HG03045 (cell line): ENCODE data around the gene TSPAN18.

Experiments used
- ATAC-seq: cut with Tn5 transposase; IDR thresholded peaks from one replicate; pipeline ENCODE4 v1.9.1; 2021; ENCODE audit warnings: mild to moderate bottlenecking, moderate library complexity; ENCODE audit not compliant: unreplicated experiment

Gene TSPAN18

DNA sequence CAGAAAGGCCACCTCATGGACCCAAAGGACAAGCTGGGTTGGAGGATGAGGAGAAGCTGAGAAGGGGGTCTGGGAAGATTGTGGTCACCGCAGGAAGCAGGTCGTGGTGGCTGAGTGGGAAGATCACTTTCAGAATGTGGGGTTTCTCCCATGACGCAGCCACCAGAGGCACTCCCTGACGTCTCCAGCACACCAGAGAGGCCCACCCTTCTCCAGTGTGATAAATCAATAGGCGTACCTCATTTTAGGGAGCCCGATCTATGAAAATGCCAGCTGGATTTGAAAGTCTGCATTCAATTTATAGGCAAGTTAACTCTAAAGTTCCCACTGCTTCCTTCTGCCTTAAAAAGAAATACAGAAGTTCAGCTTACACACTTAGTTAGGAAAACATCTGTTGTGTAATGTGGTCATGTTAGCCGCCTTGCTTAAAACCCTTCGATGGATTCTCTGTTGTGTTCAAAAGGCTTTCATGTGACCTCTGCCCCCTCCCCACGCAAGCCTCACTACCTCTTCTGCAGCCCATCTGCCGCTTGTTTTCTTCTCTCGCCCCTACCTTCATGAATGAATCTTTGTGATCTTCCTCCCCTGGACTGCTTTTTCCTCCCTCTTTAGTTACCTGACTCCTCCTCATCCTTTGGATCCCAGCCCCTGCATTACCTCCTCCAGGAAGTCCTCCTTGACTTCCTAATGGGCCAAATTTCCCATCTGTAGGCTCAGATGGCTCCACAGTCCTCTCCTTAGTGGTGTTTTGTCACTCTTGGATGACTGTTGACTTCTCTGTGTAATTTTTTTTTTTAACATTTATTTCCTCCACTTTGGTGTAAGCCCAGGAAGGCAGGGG is 10.7 kb downstream of the TSPAN18 start:
- ATAC-seq, result no peak

DNA sequence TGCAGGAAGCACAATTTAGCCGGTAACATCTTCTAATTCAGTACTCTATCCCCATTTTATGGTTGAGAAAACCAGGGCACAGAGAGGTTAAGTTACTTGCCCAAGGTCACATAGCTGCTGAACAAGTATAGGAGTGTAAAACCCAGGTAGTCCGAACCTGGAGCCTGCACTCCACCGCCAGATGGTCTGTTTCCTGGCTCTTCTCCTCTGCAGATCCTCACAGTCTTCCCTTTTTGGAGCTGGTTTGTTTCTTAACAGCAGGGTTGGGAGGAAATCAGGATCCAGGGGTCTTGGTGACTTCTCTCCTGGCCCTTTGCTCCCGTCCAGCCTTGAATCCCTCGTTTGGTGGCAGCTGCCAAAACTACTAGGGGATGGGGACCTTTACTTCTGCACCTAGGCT is 12.0 kb downstream of the TSPAN18 start:
- no peak for ATAC-seq

DNA sequence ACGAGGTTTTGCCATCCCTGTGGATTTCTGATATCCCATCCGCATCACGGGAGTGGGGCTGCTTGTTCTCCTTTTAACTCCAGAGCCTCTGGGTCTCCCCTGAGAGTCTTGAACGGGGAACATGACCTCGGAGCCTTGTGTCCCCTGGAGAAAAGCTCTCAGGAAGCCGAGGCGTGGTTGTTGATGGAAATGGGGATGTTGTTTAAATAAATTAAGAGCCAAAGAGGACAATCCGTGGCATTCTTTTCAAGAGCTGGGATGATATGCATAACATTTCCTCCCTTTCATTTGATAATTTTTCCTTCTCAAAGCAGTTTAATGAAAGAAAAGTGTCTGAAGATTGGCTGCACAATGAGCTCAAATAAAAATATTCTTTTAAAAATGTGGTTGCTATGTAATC is 14.2 kb downstream of the TSPAN18 start:
- ATAC-seq, result no peak

DNA sequence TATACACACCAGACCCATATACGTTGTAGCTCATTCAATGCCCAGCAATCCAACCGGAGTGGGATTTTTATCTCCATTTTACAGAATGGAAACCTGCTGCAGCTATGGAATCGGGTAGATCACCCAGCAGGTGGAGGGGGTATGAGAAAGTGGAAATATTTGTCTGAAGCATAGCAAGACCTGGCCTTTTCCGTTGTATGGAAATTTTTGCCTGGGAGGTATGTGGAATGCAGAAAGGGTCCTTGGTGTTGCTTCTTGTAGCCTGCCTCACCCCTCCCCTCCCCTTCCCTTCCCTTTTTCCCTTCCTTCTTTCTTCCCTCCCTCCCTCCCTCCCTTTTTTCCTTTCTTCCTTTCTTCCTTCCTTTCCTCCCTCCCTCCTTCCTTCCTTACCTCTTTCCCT is 15.2 kb downstream of the TSPAN18 start:
- ATAC-seq, result no peak

DNA sequence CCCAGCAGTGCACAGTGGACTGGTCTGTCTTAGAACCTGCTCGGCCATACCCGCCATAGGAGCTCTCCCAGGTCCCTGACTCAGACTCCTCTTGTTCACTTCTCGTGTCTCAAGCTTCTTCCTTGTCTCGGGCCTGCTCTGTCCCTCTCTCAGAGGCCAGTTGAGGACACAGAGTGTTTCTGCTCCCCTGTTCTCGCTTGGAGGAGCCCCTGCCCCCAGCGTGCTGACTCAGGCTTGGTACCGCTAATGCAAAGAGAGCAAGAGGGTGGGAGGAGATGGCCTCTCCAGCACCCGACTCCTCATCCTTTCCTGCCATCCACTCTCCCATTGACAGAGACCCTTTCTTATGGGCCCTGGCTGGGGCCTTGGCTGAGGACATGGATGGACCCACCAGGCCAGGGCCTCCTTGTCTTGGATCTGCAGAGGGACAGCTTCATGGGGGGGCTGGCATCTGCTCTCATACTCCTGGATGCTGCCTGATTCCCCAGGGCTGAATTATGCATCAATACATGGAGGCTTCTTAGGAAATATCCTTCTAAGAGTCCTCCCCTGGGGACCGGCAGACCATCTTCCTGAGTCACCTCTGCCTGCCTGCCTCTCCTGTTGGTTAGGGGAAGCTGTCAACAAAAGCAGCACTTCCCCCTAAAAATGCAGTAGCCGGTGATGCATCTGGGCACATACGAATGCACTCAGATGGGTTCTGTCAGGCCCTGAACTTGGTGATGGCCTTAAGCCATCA is 15.9 kb downstream of the TSPAN18 start:
- no peak for ATAC-seq

DNA sequence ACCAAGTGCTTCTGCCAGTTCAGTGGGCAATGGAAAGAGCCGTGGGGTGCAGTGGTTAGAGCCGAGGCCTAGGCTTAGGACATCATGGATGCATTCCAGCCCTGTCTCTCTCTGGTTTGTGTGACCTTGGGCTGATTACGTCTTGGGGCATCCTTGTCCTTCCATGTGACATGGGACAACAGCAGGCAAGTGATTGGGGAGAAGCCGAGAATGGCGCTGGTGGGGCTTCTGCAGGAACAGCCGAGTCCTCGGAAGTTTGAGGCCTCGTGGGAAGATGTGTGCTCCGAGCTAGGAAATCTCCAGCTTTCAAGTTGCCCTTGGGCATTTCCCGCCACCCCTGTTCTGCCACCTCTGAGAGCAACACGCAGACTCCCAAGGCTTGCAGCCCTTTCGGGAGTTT is 16.6 kb downstream of the TSPAN18 start:
- ATAC-seq, result no peak

DNA sequence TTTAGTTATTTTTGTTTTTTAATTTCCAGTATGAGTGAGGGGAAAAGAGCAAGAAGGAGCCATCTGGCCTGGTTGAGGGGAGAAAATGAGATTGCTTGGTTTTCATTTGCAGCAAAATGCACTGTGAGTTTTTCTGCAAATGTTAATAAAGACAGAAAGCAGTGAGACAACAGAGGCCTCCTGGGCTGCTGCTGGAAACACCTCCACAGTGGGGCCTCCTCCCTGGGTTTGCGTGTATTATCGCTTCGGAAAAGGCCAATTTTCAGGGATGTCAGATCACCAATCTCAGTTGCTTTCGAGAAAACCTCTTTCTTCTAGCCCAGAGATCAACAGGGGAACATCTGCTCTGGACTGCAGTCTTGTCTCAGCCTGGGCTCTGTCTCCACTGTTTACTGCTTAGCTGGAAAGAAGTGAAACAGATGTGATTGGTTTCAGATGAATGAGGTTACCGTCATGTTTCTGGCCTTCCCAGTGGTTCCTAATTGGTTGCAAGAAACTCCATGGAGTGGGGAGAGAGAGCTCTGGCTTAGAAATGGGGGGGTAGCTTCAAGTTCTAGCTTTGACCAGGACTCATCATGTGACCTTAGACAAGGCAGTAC is 17.3 kb downstream of the TSPAN18 start:
- no peak for ATAC-seq

DNA sequence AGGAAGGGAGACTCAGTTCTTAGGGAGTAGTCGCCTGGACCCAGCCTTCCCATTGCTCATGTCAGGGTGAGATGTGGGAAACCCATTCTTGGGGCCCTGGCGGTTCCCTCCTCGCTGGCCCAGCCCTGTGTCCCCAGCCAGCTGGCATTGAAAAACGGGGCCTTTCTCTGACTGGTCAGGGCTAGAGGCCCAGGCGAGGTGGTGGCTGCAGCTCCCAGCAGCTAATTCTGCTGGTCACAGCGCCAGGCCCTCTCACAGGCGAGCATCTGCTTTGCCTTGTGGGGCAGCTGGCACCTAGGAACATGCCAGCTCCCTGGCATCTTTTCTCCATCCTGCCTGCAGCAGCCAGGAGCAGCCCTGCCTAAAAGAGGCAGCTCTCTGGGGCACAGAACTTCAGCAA is 20.1 kb downstream of the TSPAN18 start:
- ATAC-seq, result no peak

DNA sequence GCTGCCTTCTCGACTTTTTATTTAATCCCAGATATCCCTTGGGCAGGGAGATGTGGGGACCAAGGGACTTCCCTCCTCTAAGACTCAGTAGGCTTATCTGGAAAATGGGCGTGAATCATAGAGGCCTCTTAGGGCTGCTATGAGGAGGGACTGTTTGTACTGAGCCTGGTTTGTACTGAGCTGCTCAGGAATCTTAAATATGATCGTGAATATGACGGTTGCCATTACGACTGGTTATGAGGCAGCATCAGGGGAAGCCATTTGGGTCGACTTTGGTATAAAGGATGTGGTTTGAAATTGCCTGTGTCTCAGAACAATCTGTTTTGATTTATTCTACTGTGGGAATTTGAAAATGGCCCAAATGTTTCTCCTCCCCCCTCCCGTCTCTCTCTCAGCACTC is 20.6 kb downstream of the TSPAN18 start:
- no peak for ATAC-seq

DNA sequence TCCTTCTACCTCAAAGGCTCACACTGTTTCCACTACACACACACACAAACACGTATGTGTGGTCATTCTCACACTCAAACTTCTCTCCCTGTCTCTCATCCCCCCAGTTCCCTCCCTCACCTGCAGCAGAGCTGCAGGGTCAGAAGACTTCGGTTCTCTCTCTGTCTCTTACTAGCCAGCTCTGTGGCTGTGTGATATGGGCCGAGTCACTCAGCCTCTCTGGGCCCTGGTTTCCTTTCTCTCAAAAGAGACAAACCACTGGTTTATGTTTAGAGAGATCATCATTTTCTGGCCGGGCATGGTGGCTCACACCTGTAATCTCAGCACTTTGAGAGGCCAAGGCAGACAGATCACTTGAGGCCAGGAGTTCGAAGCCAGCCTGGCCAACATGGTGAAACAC is 21.1 kb downstream of the TSPAN18 start:
- ATAC-seq, result no peak

DNA sequence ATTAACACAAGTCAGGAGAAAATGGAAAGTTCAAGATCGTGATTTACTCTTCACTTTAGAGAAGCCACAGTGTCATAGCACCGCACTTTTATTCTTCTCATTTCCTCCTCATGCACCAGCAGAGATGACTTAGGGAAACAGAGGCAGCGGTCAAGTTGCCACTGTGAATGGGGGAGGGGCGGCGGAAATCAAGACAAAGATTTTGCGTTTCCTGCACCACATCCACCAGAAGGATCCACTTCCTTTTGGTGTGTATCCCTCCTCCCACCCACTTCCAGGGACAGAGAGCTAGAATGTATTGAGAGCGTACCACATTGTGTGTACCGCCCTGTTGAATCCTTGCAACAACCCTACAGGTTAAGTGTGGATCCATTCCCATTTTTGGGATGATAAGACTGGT is 21.8 kb downstream of the TSPAN18 start:
- ATAC-seq, result no peak

DNA sequence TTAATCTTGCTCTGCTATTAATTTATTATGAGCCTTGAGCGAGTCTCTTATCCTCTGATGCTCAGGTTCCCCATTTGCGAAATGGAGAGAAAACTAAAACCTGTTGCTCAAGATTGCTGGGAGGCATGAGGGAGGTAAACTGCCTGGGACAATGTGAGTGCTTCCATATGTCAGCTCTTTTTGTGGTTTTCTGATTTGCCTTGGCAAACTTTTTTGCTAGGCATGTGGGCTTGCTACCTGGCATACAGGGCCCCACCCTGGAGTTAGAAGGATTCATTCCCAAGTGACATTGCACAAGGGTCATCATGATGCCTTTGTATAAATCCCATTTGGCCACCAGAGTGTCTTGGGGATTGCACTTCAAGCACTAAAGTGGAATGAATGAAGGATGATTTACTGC is 22.4 kb downstream of the TSPAN18 start:
- ATAC-seq, result no peak

DNA sequence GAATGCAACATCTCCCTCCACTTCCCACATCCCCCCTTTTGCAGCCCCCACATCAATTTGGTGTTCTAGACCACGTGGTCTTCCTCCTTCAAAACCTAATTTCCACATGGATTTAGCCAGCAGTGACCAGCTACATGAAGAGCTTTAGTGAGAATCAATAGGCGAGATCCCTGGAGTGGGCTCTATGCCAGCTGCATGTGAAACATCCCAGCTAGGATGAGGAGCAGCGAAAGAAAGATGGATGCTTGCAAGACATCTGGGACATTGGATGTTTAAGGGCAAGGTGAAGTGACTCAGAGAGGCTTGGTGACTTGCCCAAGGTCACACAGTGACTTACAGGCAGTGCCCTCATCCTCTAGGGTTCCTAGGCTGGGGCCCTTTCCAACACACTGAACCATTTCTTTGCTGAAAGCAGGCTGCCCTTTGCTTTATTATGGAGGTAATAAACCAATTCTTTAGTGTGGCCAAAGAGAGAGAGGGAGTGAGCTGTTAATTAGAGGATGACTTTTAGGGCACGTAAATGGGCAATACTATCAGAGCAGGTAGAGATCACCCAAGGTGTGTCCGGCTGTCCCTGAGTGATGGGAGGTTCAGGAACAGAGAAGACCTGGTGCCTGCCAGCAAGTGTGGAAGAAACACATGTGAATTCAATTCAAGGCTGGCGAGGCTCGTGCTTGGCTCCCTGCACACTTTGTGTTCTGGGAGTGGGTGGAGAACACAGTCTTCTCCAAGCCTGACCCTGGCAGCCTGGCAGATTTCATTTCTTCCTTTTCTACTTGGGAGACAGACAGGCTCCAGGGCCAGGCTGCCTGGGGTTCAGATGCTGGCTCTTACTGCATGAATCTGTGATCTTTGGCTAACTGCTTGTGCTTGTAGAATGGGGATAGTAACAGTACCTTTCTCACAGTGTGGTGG is 24.0 kb downstream of the TSPAN18 start:
- no peak for ATAC-seq

DNA sequence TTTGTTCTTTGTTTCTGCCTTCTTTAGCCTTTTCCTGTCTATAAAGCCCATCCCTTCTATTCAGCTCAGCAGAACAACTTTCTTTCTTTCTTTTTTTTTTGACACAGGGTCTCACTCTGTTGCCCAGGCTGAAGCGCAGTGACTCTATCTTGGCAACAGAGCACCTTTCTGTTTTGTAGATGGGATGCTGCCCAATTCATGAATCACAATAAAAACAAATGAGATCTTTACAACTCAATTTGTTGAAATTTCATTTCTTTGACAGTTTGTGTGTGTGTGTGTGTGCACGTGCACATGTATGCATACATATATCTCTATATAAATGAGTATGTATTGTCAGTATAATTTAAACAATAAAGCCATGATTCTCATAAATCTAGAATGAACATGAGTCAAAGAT is 25.5 kb downstream of the TSPAN18 start:
- no peak for ATAC-seq

DNA sequence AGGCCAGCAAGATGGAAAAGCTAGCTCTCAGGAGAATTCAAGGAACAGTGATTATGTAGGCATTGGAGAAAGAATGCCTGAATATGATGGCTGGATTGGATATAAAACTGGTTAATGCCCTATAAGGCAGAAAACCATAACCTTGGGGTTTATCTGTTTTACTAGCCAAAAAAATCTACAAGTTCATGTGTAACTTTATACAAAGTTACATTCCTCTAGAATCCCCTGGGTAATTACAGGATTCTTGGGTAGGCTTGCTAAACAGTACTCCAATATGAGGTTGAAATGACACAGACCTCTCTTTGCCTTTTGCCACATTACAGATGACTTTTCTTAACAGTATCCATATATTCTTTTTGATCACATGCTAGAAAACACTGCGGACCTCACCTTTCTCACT is 26.0 kb downstream of the TSPAN18 start:
- ATAC-seq, result no peak

DNA sequence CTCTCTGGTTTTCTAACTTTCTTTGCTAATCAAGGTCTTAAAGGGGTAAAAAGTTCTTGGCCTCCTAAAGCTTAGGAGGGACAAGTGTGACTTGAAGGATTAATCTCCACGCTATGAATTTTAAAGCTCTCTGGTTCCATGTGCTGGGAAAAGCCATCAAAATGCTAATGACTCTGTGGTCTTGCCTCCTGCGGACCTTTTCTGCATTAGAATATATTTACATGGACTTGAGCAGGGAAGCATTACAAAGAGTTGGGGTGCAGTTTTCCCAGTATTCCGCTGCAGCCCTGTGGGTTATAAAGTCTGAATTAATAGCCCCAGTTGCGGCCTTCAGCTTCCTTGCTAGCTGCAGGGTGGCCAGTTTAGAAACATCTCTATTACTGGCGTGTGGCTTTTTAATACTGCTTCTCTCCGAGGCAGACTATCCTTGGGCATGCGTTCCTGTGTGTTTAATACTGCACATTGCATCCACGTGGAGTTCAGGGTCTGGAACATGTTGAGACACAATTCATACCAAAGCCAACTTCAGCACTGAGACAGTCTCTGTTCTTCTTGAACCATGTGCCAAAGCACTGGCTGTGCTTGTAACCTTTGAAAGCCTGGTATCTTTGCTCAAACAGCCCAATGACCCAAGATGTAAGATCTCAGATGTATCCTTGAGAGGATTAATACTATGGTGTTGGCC is 27.3 kb downstream of the TSPAN18 start:
- no peak for ATAC-seq

DNA sequence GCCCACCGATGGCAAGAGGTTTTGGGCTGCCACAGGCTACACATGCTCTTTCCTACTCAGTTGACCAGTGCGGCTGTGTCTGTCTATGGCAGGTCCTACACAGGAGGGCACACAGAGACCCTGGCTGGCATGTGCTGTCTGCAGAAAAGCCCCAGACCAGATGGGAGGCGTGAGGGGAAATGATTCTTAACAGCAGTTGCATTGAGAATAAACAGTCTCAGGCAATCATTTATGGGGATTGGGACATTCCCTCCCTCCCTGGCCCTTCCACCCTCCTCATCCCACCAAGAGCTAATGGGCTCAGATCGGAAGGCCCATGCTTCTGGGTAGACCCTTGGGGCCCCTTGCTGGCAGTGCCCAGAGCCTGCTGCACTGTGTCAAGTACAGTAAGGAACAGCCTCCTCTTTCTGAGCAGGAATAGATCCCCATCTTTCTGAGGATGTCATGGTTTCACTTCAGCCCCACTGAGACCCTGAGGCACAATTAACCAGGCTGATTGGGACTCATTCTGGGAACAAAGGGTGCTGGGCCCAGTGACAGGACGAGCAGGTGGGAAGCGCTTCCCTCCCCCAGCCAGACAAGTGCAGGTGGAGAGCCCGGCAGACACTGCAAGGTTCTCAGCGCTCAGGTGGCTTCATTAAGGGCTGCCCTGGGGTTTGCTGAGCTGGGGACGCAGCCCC is 28.3 kb downstream of the TSPAN18 start:
- no peak for ATAC-seq

DNA sequence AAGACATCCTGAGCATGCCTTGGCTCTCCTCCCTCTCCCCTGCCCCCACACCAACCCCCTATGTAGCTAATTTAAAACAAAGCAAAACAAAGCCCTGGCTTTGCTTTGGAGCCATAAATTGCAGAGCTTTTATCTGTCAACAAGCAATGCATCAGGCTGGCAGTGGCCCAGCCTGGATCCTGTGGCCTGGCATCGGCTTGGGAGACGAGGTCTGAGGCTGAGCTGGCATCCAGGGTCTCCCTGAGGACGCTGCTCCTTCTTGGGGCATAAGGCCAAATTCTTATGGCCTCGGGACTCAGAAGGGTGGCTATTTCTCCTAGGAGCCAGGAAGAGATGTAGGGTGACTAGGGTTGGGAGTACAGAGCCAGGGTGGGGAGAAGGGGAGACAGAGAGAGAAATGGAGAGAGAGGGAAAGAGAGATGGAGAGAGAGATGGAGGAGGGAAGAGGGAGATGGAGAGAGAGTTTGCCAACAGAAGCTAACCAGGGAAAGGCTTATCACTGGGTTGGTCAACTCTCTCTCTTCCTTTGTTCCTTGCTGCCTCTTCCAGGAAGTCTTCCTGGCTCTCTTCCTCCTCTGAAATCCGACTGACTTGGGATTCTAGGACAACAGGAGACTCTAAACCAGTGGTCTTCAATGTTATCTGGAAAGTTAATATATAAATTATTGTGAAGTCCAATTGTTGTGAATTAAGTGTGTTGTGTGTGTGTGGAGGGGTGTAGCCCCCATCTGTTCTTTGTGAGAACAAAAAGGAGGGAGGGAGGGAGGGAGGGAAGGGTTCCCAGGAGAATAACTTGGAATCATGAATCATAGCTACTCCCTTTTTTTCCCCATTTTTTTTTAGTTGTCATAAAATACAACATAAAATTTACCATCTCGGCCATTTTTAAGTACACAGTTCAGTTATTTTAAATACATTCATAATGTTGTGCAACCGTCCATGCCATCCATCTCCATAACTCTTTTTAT is 29.1 kb downstream of the TSPAN18 start:
- no peak for ATAC-seq

DNA sequence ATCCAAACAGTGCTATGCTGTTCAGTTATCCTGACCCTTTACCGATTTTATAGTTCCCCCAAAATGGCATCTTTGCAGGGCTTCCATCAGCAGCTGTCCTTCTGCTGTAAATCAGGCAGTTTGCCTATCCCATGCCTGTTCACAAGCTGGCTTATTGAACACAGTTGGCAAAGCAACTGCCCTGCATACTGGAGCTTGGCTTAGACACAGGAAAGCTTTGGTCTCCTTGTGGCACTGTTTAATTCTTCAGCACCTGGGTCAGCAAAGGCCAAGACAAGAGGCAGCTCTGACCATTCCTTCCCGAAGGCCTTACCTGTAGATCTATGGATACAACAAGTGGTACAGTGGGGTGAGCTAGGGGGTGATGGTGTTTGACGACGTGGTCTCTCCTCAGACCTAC is 32.2 kb downstream of the TSPAN18 start:
- ATAC-seq, result no peak
